AG08395 (cell line): ENCODE measurements around the gene DHCR7.
A peak's percentile ranks its signal among the peaks of the same experiment; 100 is the strongest.
"Not testable (repeated sequence)": the region's sequence is repeated elsewhere in the genome, so short reads cannot be mapped to it uniquely, and the experiment has no call there.

Experiments used
- DNase-seq: peaks from one replicate; pipeline ENCODE4 v3.0.0; 2012; ENCODE audit warnings: mixed read lengths, low spot score

Gene DHCR7

GRCh38 chr11:71437879-71438278, 10.3 kb downstream of the DHCR7 start:
- DNase-seq = no peak

DNA sequence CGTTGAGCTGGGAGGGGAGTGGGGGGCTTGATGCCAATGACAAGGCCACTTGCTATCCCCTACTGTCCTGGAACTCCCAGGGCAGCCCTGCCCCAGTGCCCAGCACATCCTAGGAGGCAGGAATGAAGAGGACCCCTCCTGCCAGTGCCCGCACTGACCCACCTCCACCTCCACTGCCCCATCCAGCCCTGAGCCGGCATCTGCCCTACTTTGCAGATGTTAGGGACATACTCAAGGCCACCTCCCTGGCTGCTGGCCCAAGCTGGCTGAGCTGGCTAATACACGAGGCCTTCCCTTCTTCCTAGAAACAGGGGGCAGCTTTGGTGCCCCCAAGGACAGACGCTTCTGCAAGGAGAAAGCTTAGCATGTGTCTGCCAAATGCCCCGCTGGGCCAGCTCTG, 10.8 kb downstream of the DHCR7 start:
- DNase-seq = no peak

DNA sequence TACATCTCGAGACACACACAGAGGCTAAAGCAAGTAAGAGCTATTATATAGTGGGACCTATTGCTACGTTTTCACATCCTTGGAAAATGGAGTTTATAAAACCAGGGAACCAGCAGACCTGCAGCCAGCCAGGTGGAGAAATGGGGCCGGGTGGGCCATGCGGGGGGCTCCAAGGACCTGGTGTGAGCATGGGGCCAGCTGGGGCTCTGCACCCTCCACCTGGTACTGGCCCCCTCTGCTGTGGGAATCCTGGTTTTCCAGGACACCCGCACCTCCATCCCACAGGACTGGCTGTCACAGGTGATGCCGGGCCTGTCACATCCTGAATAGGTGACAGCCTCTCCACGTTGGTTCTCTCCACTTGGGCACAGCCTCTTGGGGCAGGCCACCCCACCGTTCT, 11.3 kb downstream of the DHCR7 start:
- DNase-seq = no peak

DNA sequence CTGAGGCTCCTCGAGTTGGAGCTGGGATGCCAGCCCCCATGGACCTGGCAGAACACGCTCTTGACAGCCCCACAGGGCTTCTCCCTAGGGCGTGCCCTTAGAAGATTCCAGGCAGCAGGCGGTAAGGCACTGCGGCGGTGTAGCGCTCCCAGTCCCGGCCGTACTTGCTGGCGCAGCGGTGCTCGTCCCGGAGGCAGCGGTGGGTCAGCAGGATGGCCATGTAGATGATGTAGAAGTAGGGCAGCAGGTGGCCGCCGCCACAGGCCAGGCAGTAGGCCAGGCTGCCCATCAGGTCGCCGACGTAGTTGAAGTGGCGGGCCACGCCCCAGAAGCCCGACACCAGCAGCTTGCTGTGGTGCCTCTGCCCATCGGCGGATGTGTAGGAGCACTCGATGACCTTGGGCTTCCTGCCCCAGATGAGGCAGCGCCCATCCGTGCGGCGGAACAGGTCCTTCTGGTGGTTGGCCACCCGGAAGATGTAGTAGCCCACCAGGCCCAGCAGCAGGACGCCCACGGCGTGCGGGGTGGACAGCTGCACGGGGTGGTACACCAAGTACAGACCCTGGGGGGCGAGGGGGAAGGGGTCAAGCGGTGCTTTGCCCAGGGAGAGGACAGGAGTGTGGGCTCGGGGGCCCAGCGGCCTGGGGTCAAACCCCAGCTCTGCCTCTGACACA, 12.8 kb downstream of the DHCR7 start:
- no peak for DNase-seq

DNA sequence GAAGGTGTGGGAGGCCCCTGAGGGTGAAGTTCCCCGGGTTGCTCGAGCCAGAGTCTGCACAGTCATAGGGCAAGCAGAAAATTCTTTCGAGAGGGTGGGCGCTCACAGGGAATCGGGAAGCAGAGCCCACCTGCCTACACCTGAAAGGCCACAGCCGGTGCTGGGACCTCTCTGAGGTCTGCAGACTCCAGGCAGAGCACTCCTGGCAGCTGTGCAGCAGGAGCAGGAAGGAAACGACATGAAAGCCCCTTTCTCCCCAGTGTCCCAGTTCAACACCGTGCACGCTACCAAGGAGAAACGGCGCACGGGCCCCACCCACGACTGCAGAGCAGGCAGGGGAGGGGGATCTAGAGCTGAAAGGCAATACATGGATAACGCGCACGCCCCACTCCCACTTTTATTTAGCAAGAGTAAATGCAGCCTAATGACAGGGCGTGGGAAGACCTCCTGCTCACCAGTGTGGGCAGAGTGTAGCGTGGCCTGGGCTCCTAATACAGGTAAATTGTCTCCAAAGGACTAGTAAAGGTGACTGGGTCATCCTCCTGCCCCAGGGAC, 13.5 kb downstream of the DHCR7 start:
- DNase-seq = no peak

DNA sequence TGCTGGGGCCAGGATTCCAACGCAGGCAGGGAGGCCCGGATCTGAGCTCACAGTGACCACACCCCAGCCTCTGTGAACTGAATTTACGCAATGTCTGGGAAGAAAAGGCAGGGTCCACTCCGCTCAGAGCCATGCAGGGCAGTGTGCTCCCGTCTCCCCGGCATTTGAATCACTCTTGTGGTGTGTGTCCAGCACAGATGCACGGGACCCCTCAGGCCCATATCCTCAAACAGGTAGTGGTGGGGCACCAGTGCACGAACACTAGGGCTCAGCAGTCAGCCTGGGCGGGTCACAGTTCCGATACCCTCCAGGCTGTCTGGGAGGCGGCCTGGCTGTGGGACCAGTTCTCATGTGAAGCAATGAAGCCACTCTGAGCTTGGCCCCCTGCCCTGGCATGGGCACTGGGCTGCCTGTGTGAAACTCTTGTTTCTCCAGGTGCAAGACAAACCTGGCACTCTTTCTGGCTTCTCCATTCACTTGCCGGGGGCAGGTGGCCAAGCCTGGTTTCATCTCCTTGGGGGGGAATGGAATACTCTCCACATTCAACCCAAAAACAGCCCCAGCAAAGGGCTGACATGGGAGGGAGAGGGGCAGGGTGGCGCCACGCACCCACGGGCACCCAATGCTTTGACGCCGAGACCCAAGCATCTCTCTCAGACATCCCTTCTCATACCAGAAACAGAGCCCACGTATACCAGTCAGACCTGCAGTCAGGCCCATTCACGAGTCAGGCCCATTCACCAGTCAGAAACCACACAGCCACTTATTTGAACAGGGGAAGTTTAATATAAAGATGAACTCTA, 14.3 kb downstream of the DHCR7 start:
- DNase-seq = no peak

DNA sequence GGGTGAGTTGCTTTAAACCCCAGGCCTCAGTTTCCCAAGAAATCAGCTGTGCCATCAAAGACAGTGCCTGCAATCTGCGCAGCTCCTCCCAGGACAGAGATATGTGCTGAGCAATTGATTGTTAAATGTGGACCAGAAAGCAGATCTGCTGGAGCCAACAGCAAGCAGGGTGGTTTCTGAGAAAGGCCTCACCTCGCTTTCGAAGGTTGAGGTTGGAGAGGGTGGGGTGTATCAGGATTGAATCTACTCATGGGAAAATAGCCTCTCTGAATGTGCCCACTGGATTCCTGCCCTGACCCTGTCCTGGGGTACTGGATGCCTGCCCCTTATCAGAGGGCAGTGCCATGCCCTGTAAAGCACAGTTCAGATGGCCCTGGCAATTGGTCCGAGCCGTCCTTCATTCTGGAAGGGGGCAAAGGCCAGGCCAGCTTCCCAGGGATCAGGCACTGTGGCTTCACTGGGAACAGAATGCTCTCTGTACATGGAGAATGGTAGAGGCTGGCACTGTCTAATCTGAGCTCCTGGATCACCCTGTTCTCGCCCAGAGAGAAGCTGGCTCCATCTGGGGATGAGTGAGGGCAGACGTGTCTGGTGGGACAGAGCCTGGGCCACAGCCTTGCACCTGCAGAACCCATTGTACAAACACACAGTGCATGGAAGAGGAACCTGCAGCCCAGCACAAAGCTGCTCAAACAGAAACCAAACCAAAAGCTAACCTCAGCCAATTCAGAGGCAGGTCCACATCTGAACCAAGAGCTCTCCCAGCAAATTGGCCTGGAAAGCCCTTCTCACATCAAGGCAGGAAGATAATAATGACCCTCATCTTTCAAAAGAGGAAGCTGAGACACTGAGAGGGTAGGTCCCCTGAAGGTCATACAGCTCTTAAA, 15.2 kb downstream of the DHCR7 start:
- no peak for DNase-seq

DNA sequence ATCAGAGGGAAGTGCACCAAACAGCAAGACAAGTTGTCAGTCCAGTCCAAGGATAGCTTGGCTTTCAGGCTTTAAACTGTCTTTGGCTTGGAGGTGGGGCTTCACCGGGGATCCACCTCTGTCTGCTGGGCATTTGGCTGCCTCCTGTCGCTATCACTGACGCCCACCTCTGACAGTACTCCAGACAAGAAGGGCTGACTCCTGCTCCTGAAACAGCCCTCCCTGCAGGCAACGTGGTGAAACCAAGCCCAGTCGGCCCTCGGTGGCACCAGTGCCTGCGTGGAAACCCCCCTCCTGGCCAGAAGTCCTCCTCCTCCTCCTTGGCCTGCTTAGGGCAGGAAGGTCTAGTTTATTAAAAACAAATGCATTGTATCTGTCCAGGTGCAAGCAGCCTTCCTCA, 16.9 kb downstream of the DHCR7 start:
- no peak for DNase-seq

DNA sequence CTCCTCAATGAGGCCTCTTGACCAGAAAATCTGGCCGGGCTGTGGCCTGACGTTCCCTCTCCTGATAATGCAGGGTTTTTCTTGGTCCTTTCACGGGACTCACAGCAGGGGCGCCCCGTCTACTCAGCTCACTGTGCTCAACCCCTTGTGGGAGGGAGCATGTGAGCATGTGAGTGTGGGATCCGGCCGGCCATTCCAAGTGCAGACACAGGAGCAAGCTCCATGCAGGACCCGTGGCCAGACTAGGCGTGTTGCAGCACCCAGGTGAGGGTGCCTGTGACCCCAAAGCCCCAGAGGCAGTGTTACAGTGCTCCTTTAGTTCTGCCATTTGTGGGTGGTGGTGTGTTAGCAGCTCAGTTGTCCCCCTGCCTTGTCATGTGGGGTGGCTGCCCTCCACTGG, 18.0 kb downstream of the DHCR7 start:
- no peak for DNase-seq

DNA sequence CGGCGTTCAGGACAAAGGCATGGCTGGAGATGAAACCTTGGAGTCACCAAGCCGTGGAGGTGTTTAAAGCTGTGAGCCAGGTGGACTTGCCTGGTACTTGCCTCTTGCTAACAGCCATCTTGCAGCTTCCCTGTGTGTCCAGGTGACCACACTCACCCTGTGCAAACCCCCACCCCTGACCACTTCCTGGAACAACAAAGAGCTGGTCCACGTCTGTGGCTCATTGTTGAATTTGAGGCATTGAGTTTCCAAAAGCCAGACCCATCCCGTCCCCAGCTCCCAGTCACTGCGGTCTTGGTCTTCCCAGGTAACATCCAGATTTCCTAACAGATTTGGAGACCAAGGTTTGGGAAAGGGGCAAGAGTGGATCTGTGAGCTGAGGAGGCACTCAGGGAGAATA, 18.5 kb downstream of the DHCR7 start:
- DNase-seq = no peak

DNA sequence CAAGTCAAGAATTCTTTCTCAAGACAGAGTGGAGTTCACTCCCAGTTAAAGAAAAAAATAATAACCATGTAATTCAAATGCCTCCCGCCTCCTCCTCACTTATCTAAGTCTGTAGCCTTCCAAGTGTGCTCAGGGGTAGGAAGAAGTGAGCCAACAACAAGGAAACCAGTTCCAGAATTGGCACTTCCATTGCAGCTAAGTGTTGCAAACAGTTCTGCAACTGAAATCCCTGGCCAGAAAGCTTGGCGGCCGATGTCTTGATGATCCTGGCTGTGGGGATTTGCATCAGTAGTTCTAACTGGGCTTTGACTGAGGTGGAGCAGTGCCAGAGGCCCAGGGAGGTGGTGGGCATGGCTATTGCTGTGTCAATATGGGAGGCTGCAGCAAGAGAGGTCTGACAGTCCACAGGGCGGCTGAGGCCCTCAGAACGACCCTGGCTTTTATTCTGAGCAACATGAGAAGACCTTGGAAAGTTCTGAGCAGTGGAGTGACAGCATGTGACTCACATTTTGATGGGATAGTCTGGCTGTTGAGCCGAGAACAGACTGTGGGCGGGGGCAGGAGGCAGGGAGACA, 19.2 kb downstream of the DHCR7 start:
- no peak for DNase-seq

- no peak for DNase-seq
Measured at GRCh38 chr11:71426413-71426812, 21.8 kb downstream of the DHCR7 start.

DNA sequence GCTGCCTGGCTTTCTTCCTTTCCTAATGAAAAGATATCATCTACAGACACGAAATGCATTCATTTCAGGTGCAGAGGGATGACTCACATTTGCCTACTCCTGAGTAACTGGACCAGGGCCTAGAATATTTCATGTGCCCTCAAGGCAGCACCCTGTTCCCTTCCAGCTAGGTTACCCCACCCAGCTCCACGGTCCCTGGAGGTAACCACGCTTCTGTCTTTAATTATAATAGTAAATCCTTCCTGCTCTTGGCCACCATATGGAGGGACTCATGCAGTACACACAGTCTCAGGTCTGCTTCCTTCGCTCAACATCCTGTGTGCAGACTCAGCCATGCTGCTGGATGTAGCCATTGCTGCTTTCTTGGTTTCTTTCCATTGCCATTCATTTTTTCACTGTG, 22.3 kb downstream of the DHCR7 start:
- DNase-seq = peak; percentile 14

DNA sequence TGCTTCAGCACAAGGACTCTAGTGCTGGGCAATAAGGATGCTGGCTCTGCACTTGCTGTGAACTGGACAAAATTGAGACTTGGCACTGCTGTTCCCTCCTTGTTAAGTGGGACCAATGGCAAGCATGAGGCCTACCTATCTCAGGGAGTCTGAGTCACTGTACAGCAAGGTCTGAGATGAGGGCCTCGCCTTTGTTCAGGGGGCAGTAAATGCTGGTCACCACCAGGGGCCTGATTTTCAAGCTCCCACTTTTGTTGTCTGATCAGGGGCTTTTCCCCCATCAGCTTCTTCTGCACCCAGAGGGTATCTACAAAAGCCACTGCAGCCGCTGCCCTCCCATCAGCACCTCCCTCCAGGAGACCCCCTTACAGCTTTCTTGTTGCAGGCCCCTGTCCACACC, 22.8 kb downstream of the DHCR7 start:
- DNase-seq = no peak

DNA sequence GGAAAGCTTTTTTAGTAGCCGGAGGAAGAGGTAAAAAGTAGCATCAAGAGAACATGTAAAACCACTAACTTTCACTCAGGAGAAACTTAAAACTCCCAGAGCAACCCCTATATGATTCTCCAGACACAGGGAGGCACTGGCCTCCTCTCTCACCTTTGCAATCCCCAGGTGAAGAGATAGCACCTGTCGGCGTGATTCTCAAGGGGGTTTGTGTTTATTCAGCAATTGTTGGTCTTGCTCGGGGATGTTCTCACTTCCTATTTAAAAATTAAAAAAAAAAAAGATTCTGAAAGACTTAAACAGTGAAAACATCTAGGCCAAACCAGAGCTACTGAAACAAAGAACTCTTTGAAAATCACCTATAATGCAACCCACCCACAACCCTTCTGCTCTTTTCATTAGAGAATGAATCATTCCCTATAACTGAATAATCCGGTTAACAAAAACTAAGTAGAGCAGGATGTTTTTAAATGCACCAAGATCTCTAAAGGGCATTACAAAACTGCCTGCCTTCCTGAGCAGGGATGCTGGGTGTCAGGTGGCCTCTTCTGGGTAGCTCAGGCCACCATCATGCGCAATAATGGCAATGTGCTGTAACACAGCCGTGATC, 24.9 kb downstream of the DHCR7 start:
- DNase-seq = no peak

GRCh38 chr11:71422318-71422717, 25.9 kb downstream of the DHCR7 start:
- DNase-seq = not testable (repeated sequence)

- no peak for DNase-seq
Measured at GRCh38 chr11:71421392-71421950, 26.7 kb downstream of the DHCR7 start.

GRCh38 chr11:71420455-71421241, 27.5 kb downstream of the DHCR7 start:
- DNase-seq = peak; percentile 55

GRCh38 chr11:71418643-71419042, 29.6 kb downstream of the DHCR7 start:
- DNase-seq = no peak

DNA sequence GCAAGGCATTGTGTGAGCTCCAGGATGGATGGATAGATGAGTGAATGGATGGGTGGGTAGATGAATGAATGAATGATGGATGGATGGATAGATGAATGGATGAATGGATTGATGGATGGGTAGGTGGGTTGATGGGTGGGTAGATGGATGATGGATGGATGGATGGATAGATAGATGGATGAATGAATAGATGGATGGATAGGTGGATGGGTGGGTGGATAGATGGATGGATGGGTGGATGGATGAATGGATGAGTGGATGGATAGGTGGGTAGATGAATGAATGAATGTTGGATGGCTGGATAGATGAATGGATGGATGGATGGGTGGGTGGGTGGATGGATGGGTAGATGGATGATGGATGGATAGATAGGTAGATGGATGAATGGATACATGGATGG, 33.5 kb downstream of the DHCR7 start:
- DNase-seq = no peak
